Cardiac muscle cell (in vitro differentiated cells and primary cell): ENCODE data around the gene BAG2. TPM values are rescaled to one million over a fixed set of nuclear protein-coding genes. Genes with fewer than 3 reads are reported as not detected.

Experiments
- DNase-seq, 2 donors: peaks; one replicate each; pipeline versions ENCODE4 v3.0.0 to v3.0.0-alpha.2; 2010 to 2017; ENCODE audit warnings: low read depth in 1 of 2, low spot score in 1 of 2
- H3K27ac ChIP-seq: fragments of 200-600 bp; sonication (generic); 2 replicates; pipeline ENCODE4 v1.5.1; 2016
- H3K27me3 ChIP-seq: fragments of 200-600 bp; sonication (generic); 2 replicates; pipeline ENCODE4 v1.6.0; 2016; ENCODE audit warnings: control low read depth
- H3K36me3 ChIP-seq: fragments of 200-600 bp; sonication (generic); 2 replicates; pipeline ENCODE4 v1.5.1; 2016; ENCODE audit warnings: control low read depth
- H3K4me1 ChIP-seq: fragments of 200-600 bp; sonication (generic); 2 replicates; pipeline ENCODE4 v1.8.1; 2017; ENCODE audit warnings: low read depth, mild to moderate bottlenecking, mixed run types
- H3K4me3 ChIP-seq: fragments of 200-600 bp; sonication (generic); 2 replicates; pipeline ENCODE4 v1.5.1; 2016; ENCODE audit warnings: mild to moderate bottlenecking
- H3K9me3 ChIP-seq: fragments of 200-600 bp; sonication (generic); 2 replicates; pipeline ENCODE4 v1.5.1; 2017; ENCODE audit warnings: low read depth, mild to moderate bottlenecking, control low read depth
- CTCF ChIP-seq: IDR thresholded peaks from 2 replicates; pipeline ENCODE4 v1.5.1; 2012; ENCODE audit warnings: low read depth, mild to moderate bottlenecking, low read length
- polyA plus RNA-seq: library from polyadenylated mRNA; unstranded; fragments of >200 nt; fragmentation: Nextera tagmentation; extraction: Ambion mirVana; gene quantifications from 2 replicates; pipeline ENCODE4 v1.2.1, GENCODE V29; 2016
- total RNA-seq: library from RNA; depleted of rRNA; stranded (reverse); fragments of >200 nt; gene quantifications from 2 replicates; pipeline ENCODE4 v1.2.3, GENCODE V29; 2016

The BAG2 gene
- total and polyA plus RNA-seq, 2 experiments from 2014 or later, result 6.6 to 8.7 TPM

- Histone ChIP-seq H3K27ac (no peak overlapping the region), H3K27me3 (no peaks in the 10 kb centered on the region), H3K4me1 (no peaks in the 10 kb centered on the region), H3K9me3 (no peaks in the 10 kb centered on the region), H3K4me3 (no peak overlapping the region), H3K36me3 (peaks cover 45% of the 10 kb centered on the region)
- no peak for TF ChIP-seq CTCF
- no peak for DNase-seq
These were observed 24.7 kb upstream of the BAG2 start for GRCh38 chr6:57147401-57147800.

- peaks cover 41% of the 10 kb centered on the region for H3K36me3 ChIP-seq
- H3K4me1 ChIP-seq, result no peaks in the 10 kb centered on the region
- no peak overlapping the region for H3K27ac ChIP-seq
- H3K9me3 ChIP-seq, result no peaks in the 10 kb centered on the region
- no peaks in the 10 kb centered on the region for H3K27me3 ChIP-seq
- no peak overlapping the region for H3K4me3 ChIP-seq
- no peak for TF ChIP-seq CTCF
- DNase-seq, result no peak
These were observed 23.9 kb upstream of the BAG2 start for GRCh38 chr6:57147955-57148858.

GRCh38 chr6:57158658-57159057 is 13.5 kb upstream of the BAG2 start:
- no peaks in the 10 kb centered on the region for H3K9me3 ChIP-seq
- no peaks in the 10 kb centered on the region for H3K27me3 ChIP-seq
- no peak for TF ChIP-seq CTCF
- H3K36me3 ChIP-seq, result peaks cover 22% of the 10 kb centered on the region
- H3K4me3 ChIP-seq, result no peak overlapping the region
- H3K27ac ChIP-seq, result no peak overlapping the region
- H3K4me1 ChIP-seq, result no peaks in the 10 kb centered on the region
- DNase-seq, result no peak

- H3K27ac ChIP-seq, result no peak overlapping the region
- H3K36me3 ChIP-seq, result peaks cover 17% of the 10 kb centered on the region
- no peak for DNase-seq
- no peaks in the 10 kb centered on the region for H3K27me3 ChIP-seq
- H3K4me1 ChIP-seq, result no peaks in the 10 kb centered on the region
- no peaks in the 10 kb centered on the region for H3K9me3 ChIP-seq
- TF ChIP-seq CTCF, result no peak
- H3K4me3 ChIP-seq, result no peak overlapping the region
These were observed 13.0 kb upstream of the BAG2 start for GRCh38 chr6:57159127-57159526.

- Histone ChIP-seq H3K4me3 (no peak overlapping the region), H3K4me1 (no peaks in the 10 kb centered on the region), H3K36me3 (peaks cover 4% of the 10 kb centered on the region), H3K9me3 (no peaks in the 10 kb centered on the region), H3K27ac (no peak overlapping the region), H3K27me3 (no peaks in the 10 kb centered on the region)
- no peak for TF ChIP-seq CTCF
- DNase-seq, result no peak
These were observed 10.1 kb upstream of the BAG2 start for GRCh38 chr6:57162028-57162427.
